H9 (cell line): Measurements from ENCODE around the gene ACKR1. TPM values are rescaled to one million over a fixed set of nuclear protein-coding genes. Genes with fewer than 3 reads are reported as not detected.

Experiments used
- DNase-seq: peaks from one replicate; pipeline ENCODE4 v3.0.0-alpha.2; 2017
- H2AFZ ChIP-seq: one replicate; pipeline ENCODE4 v1.6.1; 2013; ENCODE audit warnings: mild to moderate bottlenecking, low read length, control low read depth, moderate library complexity
- H2AK5ac ChIP-seq: 2 replicates; pipeline ENCODE4 v1.6.1; 2013; ENCODE audit warnings: low read length, control low read depth, mixed read lengths; ENCODE audit not compliant: insufficient read length
- H2BK120ac ChIP-seq: one replicate; pipeline ENCODE4 v1.6.1; 2013; ENCODE audit warnings: low read depth, mild to moderate bottlenecking, low read length, control low read depth, inconsistent platforms; ENCODE audit not compliant: poor library complexity, severe bottlenecking
- H2BK12ac ChIP-seq: 2 replicates; pipeline ENCODE4 v1.6.1; 2013; ENCODE audit warnings: low read length, control low read depth, mixed read lengths, low read depth; ENCODE audit not compliant: insufficient read length
- H2BK15ac ChIP-seq: 2 replicates; pipeline ENCODE4 v1.6.1; 2013; ENCODE audit warnings: low read depth, low read length, control low read depth
- H2BK20ac ChIP-seq: one replicate; pipeline ENCODE4 v1.6.1; 2013; ENCODE audit warnings: low read depth, mild to moderate bottlenecking, low read length, control low read depth, inconsistent platforms; ENCODE audit not compliant: poor library complexity, severe bottlenecking
- H2BK5ac ChIP-seq: 2 replicates; pipeline ENCODE4 v1.6.1; 2013; ENCODE audit warnings: low read length, control low read depth, mixed read lengths; ENCODE audit not compliant: insufficient read length
- H3K14ac ChIP-seq: 2 replicates; pipeline ENCODE4 v1.6.1; 2013; ENCODE audit warnings: low read length, control low read depth; ENCODE audit not compliant: insufficient read depth
- H3K18ac ChIP-seq: 2 replicates; pipeline ENCODE4 v1.6.1; 2013; ENCODE audit warnings: low read depth, mild to moderate bottlenecking, mixed read lengths, low read length, control low read depth; ENCODE audit not compliant: insufficient read length
- H3K23ac ChIP-seq: 2 replicates; pipeline ENCODE4 v1.6.1; 2013; ENCODE audit warnings: low read length, control low read depth, mixed read lengths, low read depth; ENCODE audit not compliant: insufficient read length
- H3K23me2 ChIP-seq: 2 replicates; pipeline ENCODE4 v1.6.1; 2013; ENCODE audit warnings: low read depth, mild to moderate bottlenecking, mixed read lengths, low read length, control low read depth; ENCODE audit not compliant: insufficient read length, poor library complexity, severe bottlenecking
- H3K27ac ChIP-seq: 2 replicates; pipeline ENCODE4 v1.5.1; 2013; ENCODE audit warnings: low read length, control low read depth, mixed read lengths, low read depth; ENCODE audit not compliant: insufficient read length
- H3K27me3 ChIP-seq: 2 replicates; pipeline ENCODE4 v1.6.1; 2013; ENCODE audit warnings: low read length, control low read depth, inconsistent platforms; ENCODE audit not compliant: insufficient read depth
- H3K4ac ChIP-seq: 2 replicates; pipeline ENCODE4 v1.6.1; 2013; ENCODE audit warnings: low read depth, mild to moderate bottlenecking, control low read depth, inconsistent platforms, low read length, moderate library complexity
- H3K4me1 ChIP-seq: 2 replicates; pipeline ENCODE4 v1.6.1; 2013; ENCODE audit warnings: low read length, control low read depth, inconsistent platforms; ENCODE audit not compliant: insufficient read depth
- H3K4me2 ChIP-seq: 2 replicates; pipeline ENCODE4 v1.6.1; 2013; ENCODE audit warnings: low read length, control low read depth, mixed read lengths; ENCODE audit not compliant: insufficient read length, insufficient read depth
- H3K56ac ChIP-seq: 2 replicates; pipeline ENCODE4 v1.6.1; 2013; ENCODE audit warnings: low read depth, mild to moderate bottlenecking, mixed read lengths, low read length, control low read depth; ENCODE audit not compliant: insufficient read length
- H3K79me1 ChIP-seq: 2 replicates; pipeline ENCODE4 v1.6.1; 2013; ENCODE audit warnings: low read depth, mild to moderate bottlenecking, moderate library complexity, low read length, control low read depth, inconsistent platforms; ENCODE audit not compliant: insufficient read depth, poor library complexity, severe bottlenecking
- H3K79me2 ChIP-seq: 2 replicates; pipeline ENCODE4 v1.6.1; 2013; ENCODE audit warnings: low read length, control low read depth, inconsistent platforms; ENCODE audit not compliant: insufficient read depth
- H3K9ac ChIP-seq: 2 replicates; pipeline ENCODE4 v1.6.1; 2013; ENCODE audit warnings: low read length, control low read depth, mixed read lengths; ENCODE audit not compliant: insufficient read length; ENCODE audit errors: extremely low read depth
- H3K9me3 ChIP-seq: one replicate; pipeline ENCODE4 v1.6.1; 2013; ENCODE audit warnings: low read depth, low read length, inconsistent platforms; ENCODE audit not compliant: control insufficient read depth
- H3T11ph ChIP-seq: one replicate; pipeline ENCODE4 v1.6.1; 2013; ENCODE audit warnings: mild to moderate bottlenecking, low read length, control low read depth, inconsistent platforms
- H4K20me1 ChIP-seq: one replicate; pipeline ENCODE4 v1.6.1; 2013; ENCODE audit not compliant: control insufficient read depth, insufficient read length, insufficient read depth
- H4K5ac ChIP-seq: 2 replicates; pipeline ENCODE4 v1.6.1; 2013; ENCODE audit warnings: low read depth, mild to moderate bottlenecking, mixed read lengths, low read length, control low read depth; ENCODE audit not compliant: insufficient read length
- H4K8ac ChIP-seq: replicated peaks from 2 replicates; pipeline ENCODE4 v1.6.1; 2013; ENCODE audit warnings: low read length, control low read depth, mixed read lengths, low read depth; ENCODE audit not compliant: insufficient read length
- H4K91ac ChIP-seq: 2 replicates; pipeline ENCODE4 v1.6.1; 2013; ENCODE audit warnings: low read depth, mild to moderate bottlenecking, moderate library complexity, mixed read lengths, low read length, control low read depth; ENCODE audit not compliant: insufficient read length
- H3K27ac Mint-ChIP-seq, 3 experiments: 2 replicates in 2 of 3; 3 replicates in 1 of 3; pipeline ENCODE4 v1.8.0; 2020 to 2021; ENCODE audit warnings: mixed read lengths in 3 of 3, mild to moderate bottlenecking in 1 of 3, moderate library complexity in 1 of 3
- H3K27me3 Mint-ChIP-seq: 2 replicates; pipeline ENCODE4 v1.8.0; 2021; ENCODE audit warnings: low read depth, mild to moderate bottlenecking, moderate library complexity, mixed read lengths
- H3K36me3 Mint-ChIP-seq, 3 experiments: 2 replicates in 2 of 3; 3 replicates in 1 of 3; pipeline ENCODE4 v1.8.0; 2020 to 2021; ENCODE audit warnings: low read depth in 3 of 3, mixed read lengths in 3 of 3; ENCODE audit not compliant: insufficient read depth in 1 of 3
- H3K4me1 Mint-ChIP-seq, 2 experiments: 2 replicates each; pipeline ENCODE4 v1.8.0; 2020; ENCODE audit warnings: mixed read lengths in 2 of 2
- H3K4me3 Mint-ChIP-seq, 2 experiments: 2 replicates in 1 of 2; 3 replicates in 1 of 2; pipeline ENCODE4 v1.8.0; 2020 to 2021; ENCODE audit warnings: mild to moderate bottlenecking in 2 of 2, mixed read lengths in 2 of 2, moderate library complexity in 1 of 2
- H3K9me3 Mint-ChIP-seq, 2 experiments: 2 replicates in 1 of 2; 3 replicates in 1 of 2; pipeline ENCODE4 v1.8.0; 2020; ENCODE audit warnings: mild to moderate bottlenecking in 2 of 2, mixed read lengths in 2 of 2, moderate library complexity in 1 of 2
- CTCF ChIP-seq: fragments of 200-600 bp; sonication (generic); conservative IDR thresholded peaks from 3 replicates; pipeline ENCODE4 v1.8.0; 2021; ENCODE audit warnings: antibody characterized with exemption, mild to moderate bottlenecking
- WGBS: extraction: QIAGEN DNeasy Blood & Tissue Kit; methylation state at CpG from one replicate; pipeline ENCODE4 v1.1.7; 2013; ENCODE audit warnings: missing lambda C conversion rate, low lambda C conversion rate, mixed read lengths; ENCODE audit not compliant: insufficient read length; ENCODE audit errors: extremely low coverage; 5-methylcytosine and 5-hydroxymethylcytosine counted together
- total RNA-seq: library from RNA; stranded (reverse); gene quantifications from 2 replicates; pipeline ENCODE4 v1.2.1, GENCODE V29; 2021

ACKR1 gene
- total RNA-seq, 1 experiment from 2014 or later, result 0.26 TPM

- no peaks in the 10 kb centered on the region for H3K4me1 ChIP-seq
- H2AK5ac ChIP-seq, result no peak overlapping the region
- Mint-ChIP-seq H3K4me3 (no peak overlapping the region), H3K9me3 (no peaks in the 10 kb centered on the region), H3K4me1 (peaks cover 6 to 20% of the 10 kb centered on the region in 2 experiments), H3K27ac (no peak overlapping the region), H3K36me3 (no peaks in the 10 kb centered on the region), H3K27me3 (peaks cover 34% of the 10 kb centered on the region)
- H3K9ac ChIP-seq, result no peak overlapping the region
- no peaks in the 10 kb centered on the region for H3K27me3 ChIP-seq
- no peak overlapping the region for H3K4me2 ChIP-seq
- H3K56ac ChIP-seq, result no peak overlapping the region
- H3K79me2 ChIP-seq, result no peaks in the 10 kb centered on the region
- H3T11ph ChIP-seq, result no peak overlapping the region
- H4K91ac ChIP-seq, result no peak overlapping the region
- no peak for TF ChIP-seq CTCF
- no peak overlapping the region for H2BK12ac ChIP-seq
- H2BK20ac ChIP-seq, result no peak overlapping the region
- no peaks in the 10 kb centered on the region for H3K79me1 ChIP-seq
- no peak overlapping the region for H3K23ac ChIP-seq
- H3K4ac ChIP-seq, result no peak overlapping the region
- no peak overlapping the region for H3K27ac ChIP-seq
- H3K18ac ChIP-seq, result no peak overlapping the region
- H3K23me2 ChIP-seq, result peaks cover 9% of the 10 kb centered on the region
- H2BK5ac ChIP-seq, result no peak overlapping the region
- H2AFZ ChIP-seq, result no peak overlapping the region
- no peak overlapping the region for H4K8ac ChIP-seq
- no peaks in the 10 kb centered on the region for H4K20me1 ChIP-seq
- no peak overlapping the region for H2BK120ac ChIP-seq
- H3K9me3 ChIP-seq, result no peaks in the 10 kb centered on the region
- no CpG with 5 or more reads among the region's 4 CpGs for WGBS
- no peak overlapping the region for H3K14ac ChIP-seq
- H4K5ac ChIP-seq, result no peak overlapping the region
- no peak for DNase-seq
- no peak overlapping the region for H2BK15ac ChIP-seq
These were observed 36.6 kb upstream of the ACKR1 start for GRCh38 chr1:159168043-159168442.
